Gastrocnemius medialis (tissue), 4 donors: Measurements from ENCODE around the gene HLA-F. TPM values are rescaled to one million over a fixed set of nuclear protein-coding genes. Genes with fewer than 3 reads are reported as not detected.

Experiments
- ATAC-seq, 2 donors: fragments of 150-250 bp; one replicate each; pipeline ENCODE4 v1.9.1; 2016
- DNase-seq, 2 donors: peaks; one replicate each; pipeline ENCODE4 v3.0.0-alpha.2; 2019
- H3K27ac ChIP-seq, 4 donors: fragments of 200-600 bp; sonication (generic); 1 replicate in 1 of 4; 2 replicates in 3 of 4; pipeline ENCODE4 v1.5.1; 2016 to 2018; ENCODE audit warnings: mild to moderate bottlenecking in 2 of 4, moderate library complexity in 1 of 4
- H3K27me3 ChIP-seq, 3 donors: fragments of 200-600 bp; sonication (generic) in 2 of 3; 1 replicate in 1 of 3; 2 replicates in 2 of 3; pipeline versions ENCODE4 v1.5.1 to v1.6.0; 2016 to 2019; ENCODE audit warnings: mild to moderate bottlenecking in 1 of 3, moderate library complexity in 1 of 3
- H3K36me3 ChIP-seq, 2 donors: fragments of 200-600 bp; sonication (generic) in 1 of 2; one replicate each; pipeline ENCODE4 v1.5.1; 2017 to 2018
- H3K4me1 ChIP-seq, 2 donors: fragments of 200-600 bp; sonication (generic) in 1 of 2; one replicate each; pipeline ENCODE4 v1.5.1; 2016 to 2017; ENCODE audit warnings: mild to moderate bottlenecking in 2 of 2
- H3K4me3 ChIP-seq, 4 donors: fragments of 200-600 bp; sonication (generic) in 3 of 4; 1 replicate in 1 of 4; 2 replicates in 3 of 4; pipeline ENCODE4 v1.5.1; 2016 to 2019; ENCODE audit warnings: mild to moderate bottlenecking in 2 of 4
- H3K9me3 ChIP-seq, 3 donors: fragments of 200-600 bp; sonication (generic) in 2 of 3; 1 replicate in 1 of 3; 2 replicates in 2 of 3; pipeline ENCODE4 v1.5.1; 2016 to 2019
- POLR2A ChIP-seq, 2 donors: fragments of 450-650 bp; IDR thresholded peaks; one replicate each; pipeline ENCODE4 v1.6.1; 2017; ENCODE audit warnings: antibody characterized with exemption in 2 of 2, mild to moderate bottlenecking in 2 of 2, moderate library complexity in 2 of 2
- in situ Hi-C, 4 donors: fragments of 200-750 bp; cut with MboI; loops; one replicate each; pipeline versions ENCODE4 v1.15.0 to v1.8.0; 2017; ENCODE audit warnings: low sequenced_read_pairs in 4 of 4
- intact Hi-C: fragments of 100-400 bp; cut with DNase I; formaldehyde crosslinking; loops from one replicate; pipeline ENCODE4 v1.15.1; 2023; ENCODE audit warnings: low total_unique reads
- total RNA-seq, 4 donors: library from RNA; depleted of rRNA; stranded (reverse); fragments of >200 nt; gene quantifications; one replicate each; pipeline versions ENCODE4 v1.1.0 to v1.2.3, GENCODE V29; 2016
- TF ChIP-seq, protein P1 (sequence below), 5 experiments: fragments of 450-650 bp in 3 of 5; fragments of 200-600 bp in 2 of 5; sonication (generic) in 2 of 5; IDR thresholded peaks in 4 of 5; conservative IDR thresholded peaks in 1 of 5; 1 replicate in 4 of 5; 2 replicates in 1 of 5; pipeline ENCODE4 v1.5.1; 2016 to 2019; ENCODE audit warnings: antibody characterized with exemption in 5 of 5, mild to moderate bottlenecking in 3 of 5, moderate library complexity in 3 of 5

HLA-F gene
- total RNA-seq, 4 donors from 2014 or later = 9.6 to 22.1 (median 13.0) TPM

- Histone ChIP-seq H3K9me3 (no peaks in the 10 kb centered on the region), H3K27me3 (peaks cover 3 to 13% (median 5%) of the 10 kb centered on the region in 3 donors), H3K4me1 (no peaks in the 10 kb centered on the region), H3K4me3 (no peak overlapping the region), H3K36me3 (no peaks in the 10 kb centered on the region), H3K27ac (no peak overlapping the region)
- no peak for DNase-seq
- TF ChIP-seq POLR2A (IDR thresholded peaks at IDR 0.05) = no peak
- TF ChIP-seq, protein P1, sequence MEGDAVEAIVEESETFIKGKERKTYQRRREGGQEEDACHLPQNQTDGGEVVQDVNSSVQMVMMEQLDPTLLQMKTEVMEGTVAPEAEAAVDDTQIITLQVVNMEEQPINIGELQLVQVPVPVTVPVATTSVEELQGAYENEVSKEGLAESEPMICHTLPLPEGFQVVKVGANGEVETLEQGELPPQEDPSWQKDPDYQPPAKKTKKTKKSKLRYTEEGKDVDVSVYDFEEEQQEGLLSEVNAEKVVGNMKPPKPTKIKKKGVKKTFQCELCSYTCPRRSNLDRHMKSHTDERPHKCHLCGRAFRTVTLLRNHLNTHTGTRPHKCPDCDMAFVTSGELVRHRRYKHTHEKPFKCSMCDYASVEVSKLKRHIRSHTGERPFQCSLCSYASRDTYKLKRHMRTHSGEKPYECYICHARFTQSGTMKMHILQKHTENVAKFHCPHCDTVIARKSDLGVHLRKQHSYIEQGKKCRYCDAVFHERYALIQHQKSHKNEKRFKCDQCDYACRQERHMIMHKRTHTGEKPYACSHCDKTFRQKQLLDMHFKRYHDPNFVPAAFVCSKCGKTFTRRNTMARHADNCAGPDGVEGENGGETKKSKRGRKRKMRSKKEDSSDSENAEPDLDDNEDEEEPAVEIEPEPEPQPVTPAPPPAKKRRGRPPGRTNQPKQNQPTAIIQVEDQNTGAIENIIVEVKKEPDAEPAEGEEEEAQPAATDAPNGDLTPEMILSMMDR (IDR thresholded peaks at IDR 0.05 in 4 of 5, conservative IDR thresholded peaks at IDR 0.05 in 1 of 5) = no peak
- ATAC-seq = no peak
- in situ Hi-C loops = no loop called here
- intact Hi-C loops = no loop called here
Measured at GRCh38 chr6:29759457-29759856, 36.2 kb downstream of the HLA-F start.

DNA sequence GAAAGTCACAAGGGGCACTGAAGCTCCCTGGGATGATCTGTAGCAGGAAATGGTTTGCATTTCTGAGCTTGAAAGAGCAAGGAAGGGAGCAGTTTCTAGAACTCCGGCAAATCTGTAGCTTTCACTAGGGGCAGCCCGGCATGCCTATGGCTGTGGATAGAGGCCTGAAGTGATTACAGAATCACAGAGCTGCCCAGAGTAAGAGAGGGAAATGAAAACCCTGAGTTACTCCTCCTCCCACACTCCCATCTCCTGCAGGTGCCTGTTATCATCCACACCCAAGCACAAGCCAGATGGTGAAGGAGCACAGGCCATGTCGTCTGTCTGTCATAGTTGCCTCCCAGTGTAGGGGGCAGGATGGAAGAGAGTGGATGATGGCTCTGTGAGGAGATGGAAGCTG is 37.1 kb downstream of the HLA-F start:
- in situ Hi-C loops (no loop called here), intact Hi-C loops (no loop called here)
- no peak for TF ChIP-seq POLR2A (IDR thresholded peaks at IDR 0.05)
- TF ChIP-seq, protein P1 (IDR thresholded peaks at IDR 0.05 in 4 of 5, conservative IDR thresholded peaks at IDR 0.05 in 1 of 5) = no peak
- no peaks in the 10 kb centered on the region for H3K4me1 ChIP-seq
- no peaks in the 10 kb centered on the region for H3K36me3 ChIP-seq
- no peak overlapping the region for H3K4me3 ChIP-seq
- H3K9me3 ChIP-seq = no peaks in the 10 kb centered on the region
- ATAC-seq (no peak), DNase-seq (no peak)
- peaks cover 3 to 13% (median 5%) of the 10 kb centered on the region in 3 donors for H3K27me3 ChIP-seq
- H3K27ac ChIP-seq = no peak overlapping the region

DNA sequence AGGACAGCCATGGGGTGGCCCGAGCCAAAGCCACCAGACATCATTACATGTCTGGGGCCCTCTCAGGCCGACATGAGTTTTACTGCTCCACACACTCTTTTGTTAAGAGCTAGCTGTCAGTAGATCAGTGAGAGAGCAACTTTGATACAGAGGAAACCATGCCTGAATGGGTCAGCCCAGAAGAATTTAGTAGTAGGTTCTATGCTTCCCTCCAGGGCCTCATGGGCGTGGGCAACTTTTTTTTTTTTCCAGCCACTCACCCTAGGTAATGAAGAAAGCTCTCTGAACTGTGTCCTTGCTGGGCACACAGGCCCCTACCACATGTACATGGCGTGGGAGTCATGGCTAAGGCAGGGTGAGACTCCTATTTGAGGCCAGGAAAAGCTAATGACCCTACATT is 38.8 kb downstream of the HLA-F start:
- no peak for TF ChIP-seq POLR2A (IDR thresholded peaks at IDR 0.05)
- TF ChIP-seq, protein P1 (IDR thresholded peaks at IDR 0.05 in 4 of 5, conservative IDR thresholded peaks at IDR 0.05 in 1 of 5) = no peak
- no peaks in the 10 kb centered on the region for H3K36me3 ChIP-seq
- DNase-seq (no peak), ATAC-seq (no peak)
- in situ Hi-C loops = no loop called here
- no peak overlapping the region for H3K27ac ChIP-seq
- intact Hi-C loops = no loop called here
- H3K27me3 ChIP-seq = peaks cover 0 to 10% (median 3%) of the 10 kb centered on the region in 3 donors
- H3K4me3 ChIP-seq = no peak overlapping the region
- no peaks in the 10 kb centered on the region for H3K4me1 ChIP-seq
- H3K9me3 ChIP-seq = no peaks in the 10 kb centered on the region

GRCh38 chr6:29762781-29763214 is 39.6 kb downstream of the HLA-F start:
- Histone ChIP-seq H3K27ac (no peak overlapping the region), H3K27me3 (peaks cover 0 to 5% (median 3%) of the 10 kb centered on the region in 3 donors), H3K4me3 (no peak overlapping the region), H3K9me3 (no peaks in the 10 kb centered on the region), H3K36me3 (no peaks in the 10 kb centered on the region), H3K4me1 (no peaks in the 10 kb centered on the region)
- intact Hi-C loops = no loop called here
- TF ChIP-seq POLR2A (IDR thresholded peaks at IDR 0.05) = no peak
- TF ChIP-seq, protein P1 (IDR thresholded peaks at IDR 0.05 in 4 of 5, conservative IDR thresholded peaks at IDR 0.05 in 1 of 5) = no peak
- in situ Hi-C loops = no loop called here
- ATAC-seq (peak; percentile 46 to 49), DNase-seq (peak in 1 of 2 donors; percentile 32)
